ENCODE results near the gene CHST3.

Gene CHST3

DNA sequence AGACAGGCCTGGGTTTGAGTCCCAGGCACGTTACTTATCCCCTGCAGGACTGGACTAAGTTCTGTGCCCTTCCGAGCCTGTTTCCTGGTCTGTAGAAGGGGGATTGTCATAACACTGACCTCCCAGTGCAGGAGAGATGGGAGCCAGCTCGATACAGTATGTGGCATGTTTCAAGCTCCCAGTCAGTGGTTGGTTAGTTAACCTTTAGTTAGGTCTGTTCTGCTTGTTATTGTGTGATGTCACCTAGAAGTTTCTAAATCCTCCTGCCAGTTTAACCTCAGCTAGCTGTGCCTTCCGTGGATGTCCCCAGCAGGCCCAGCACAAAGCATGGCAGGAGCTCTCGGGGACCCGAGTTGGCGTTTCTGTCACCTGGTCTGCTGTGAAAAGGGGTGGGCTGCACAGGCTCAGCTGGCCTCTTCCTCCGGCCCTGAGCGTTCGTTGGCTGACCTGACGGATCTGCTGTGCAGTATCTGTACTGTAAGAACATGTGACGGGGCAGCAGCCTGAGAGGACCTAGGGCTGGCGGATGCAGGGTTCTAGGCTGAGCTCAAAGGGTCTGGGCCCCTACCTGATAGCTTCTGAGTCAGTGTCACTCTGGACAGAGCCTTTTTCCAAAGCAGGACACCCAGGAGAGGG is 71.2 kb downstream of the CHST3 start:
- no peak for DNase-seq

DNA sequence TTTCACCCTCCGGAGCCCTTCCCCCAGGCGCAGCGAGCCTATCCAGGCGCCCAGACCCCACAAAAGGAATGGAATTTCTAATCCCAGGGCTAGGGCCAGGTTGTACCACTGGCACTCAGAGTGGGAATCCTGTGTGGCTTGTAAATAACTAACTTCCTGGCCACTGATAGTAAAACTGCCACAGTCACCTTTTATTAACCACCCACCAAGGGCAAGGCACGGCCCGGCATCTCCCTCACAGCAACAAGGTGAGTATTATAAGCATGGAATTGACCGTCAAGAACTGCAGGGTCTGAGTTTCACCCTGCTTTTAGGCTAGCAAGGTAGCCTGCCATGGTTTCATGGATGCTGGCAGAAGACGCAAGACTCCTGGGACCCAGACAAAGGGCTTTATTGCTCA is 73.1 kb downstream of the CHST3 start:
- no peak for DNase-seq

DNA sequence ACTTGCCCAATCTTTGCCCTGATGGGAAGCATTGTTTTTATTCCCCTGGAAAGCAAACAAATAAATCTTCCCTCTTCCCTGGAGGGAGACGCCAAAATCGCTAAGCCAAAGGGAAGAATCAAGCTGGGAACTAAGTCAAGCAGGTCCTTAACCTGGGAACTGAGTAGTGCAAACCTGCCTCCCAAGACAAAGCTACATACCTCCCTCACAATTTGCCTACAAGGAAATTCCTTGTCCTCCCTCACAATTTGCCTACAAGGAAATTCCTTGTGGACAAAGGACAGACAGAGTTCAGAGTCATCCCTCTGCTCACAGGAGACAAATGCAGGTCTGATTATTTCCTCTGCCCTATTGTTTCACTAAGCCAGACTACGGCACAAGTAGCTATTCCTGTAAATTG is 73.6 kb downstream of the CHST3 start:
- no peak for DNase-seq

DNA sequence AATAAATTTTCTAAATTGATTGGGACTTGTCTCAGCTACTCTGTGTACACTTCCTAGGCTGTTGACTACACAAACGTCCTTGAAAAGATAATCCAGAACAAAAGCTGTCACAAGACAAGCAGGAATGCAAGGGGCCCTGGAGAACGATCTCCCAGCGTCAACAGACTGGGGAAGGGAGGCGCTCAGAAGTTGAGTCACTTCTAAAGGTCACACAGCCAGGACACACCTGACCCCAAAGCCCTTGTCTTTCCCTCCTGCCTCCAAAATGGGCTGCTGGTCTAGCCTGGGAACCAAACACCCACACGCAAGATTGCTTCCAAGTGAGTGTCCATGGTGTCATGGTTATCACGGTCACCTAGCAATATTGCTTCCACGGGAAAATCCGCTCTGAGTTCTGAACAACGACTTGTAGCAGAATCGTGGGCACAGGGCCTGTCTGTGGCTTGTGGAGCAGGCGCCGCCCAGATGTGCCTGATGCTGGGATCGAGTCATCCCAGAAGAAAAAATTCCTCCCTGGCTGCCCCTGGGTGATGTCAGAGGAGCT is 74.3 kb downstream of the CHST3 start:
- peak; percentile 28 for DNase-seq

DNA sequence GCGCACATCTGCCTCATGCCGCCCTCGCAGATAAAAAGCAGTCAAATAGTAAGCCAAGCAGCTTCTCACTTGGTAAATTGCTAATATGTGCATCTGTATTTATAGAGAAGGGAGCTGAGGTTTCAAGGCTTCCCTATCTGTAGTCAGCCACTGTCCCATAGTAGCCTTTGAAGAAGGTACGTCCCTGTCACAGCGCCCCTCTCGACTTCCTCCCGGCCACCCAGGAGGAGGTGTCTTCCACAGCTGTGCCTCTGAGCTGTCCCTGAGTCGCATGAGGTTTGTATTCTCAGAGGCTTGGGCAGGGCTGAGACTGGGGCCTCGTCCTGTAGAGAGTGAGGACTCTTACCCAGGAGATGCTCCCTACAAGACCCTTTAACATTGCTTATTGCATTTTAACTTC is 75.2 kb downstream of the CHST3 start:
- no peak for DNase-seq

DNA sequence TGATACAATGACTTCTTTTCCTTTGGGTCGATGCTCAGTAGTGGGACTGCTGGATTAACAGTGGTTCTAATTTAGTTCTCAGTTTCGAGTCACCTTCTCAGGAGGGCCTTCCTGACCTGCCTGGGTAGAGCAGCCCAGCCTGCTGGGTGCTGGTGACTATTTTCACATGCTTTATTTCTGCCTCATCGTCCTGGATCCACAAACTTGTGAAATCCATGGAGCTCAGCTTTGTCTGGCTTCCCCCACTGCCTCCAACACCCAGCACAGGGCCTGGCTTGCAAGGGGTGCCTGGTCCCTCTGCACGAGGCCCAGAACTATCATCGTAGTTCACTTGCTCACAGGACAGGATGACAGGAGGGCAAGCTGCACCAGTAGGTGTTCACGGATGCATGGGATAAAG is 77.3 kb downstream of the CHST3 start:
- DNase-seq: no peak

DNA sequence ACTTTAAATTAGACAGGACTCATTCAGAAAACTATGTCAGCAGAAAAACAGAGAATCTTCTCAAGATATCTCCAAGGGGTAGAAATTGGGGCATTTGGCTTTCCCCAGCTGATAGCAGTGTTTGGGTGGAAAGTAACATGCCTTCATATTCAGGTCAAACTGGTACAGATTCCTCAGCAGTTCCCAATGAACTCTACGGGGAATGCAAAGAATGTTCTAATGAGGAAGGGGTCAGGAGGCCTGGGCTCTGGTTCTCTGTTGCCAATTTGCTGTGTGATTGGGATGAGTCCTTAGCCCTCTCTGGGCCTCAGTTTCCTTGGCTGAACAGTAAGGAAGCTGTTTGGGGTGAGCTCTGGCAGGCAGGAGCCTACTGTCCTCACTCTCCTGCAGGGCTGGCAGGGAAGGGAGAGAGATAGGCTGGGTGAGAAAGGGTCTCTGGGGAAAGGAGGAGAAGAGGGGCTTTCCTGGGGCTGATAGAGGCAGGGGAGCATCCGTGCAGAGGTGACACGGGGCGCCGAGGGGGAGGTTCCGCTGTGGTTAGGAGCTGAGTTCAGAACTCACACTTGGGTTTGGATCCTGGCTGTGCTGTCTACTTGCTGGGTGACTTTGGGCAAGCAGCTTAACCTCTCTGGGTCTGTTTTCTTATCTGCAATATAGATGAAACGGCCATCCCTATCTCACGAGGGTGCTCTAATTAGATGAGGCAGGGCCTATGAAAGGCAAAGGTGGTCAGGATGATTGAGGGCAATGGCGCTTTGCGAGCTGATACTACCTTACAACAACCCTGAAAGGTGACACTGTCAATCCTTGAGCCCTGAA is 79.0 kb downstream of the CHST3 start:
- DNase-seq: no peak

DNA sequence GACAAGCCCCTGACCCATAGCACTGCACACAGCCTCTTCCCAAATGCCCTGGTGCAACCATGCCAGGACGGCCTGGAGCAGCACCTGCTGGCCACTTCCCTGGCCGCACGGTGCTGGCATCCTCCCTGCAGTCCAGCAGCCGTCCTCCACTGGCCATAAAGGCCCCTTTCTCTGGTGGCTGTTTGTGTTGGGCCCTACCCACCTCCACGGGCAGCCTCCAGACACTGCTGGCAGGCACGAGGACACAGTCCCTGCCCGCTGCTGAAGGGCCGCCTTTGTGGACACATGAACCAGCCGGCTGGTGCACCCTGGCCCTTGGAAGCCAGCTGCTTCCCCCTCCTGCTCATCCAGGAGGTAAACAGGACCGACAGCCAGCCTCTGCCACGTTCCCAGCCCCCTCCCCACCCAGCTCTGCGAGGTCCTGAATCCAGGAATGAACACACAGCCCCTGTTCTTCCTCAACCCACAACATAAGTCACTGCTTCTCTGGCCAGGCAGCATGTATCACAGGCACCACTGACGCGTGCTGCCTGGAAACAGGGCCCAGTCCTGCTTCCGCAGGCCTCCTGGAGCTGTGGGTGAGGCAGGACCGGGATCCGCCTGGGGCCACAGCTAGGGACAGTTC is 80.3 kb downstream of the CHST3 start:
- DNase-seq: no peak

DNA sequence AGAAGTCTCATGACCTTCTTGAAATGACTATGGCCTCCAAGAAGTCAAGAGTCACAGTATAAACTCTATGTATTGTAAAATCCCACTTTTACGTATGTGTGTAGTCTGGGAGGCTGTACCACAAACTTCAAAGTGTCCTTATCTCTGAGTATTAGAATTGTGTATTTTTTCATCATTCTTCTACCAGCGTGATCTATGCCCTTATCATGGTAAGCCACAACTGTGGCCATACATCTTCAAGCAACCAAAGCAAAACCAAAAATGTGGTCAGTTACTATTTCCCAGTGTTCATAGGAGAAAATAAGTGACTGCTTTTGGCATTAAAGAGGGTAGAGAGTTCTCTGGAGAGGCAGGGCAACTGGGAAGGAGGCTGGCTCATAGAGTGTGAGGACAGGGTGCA is 81.4 kb downstream of the CHST3 start:
- no peak for DNase-seq

DNA sequence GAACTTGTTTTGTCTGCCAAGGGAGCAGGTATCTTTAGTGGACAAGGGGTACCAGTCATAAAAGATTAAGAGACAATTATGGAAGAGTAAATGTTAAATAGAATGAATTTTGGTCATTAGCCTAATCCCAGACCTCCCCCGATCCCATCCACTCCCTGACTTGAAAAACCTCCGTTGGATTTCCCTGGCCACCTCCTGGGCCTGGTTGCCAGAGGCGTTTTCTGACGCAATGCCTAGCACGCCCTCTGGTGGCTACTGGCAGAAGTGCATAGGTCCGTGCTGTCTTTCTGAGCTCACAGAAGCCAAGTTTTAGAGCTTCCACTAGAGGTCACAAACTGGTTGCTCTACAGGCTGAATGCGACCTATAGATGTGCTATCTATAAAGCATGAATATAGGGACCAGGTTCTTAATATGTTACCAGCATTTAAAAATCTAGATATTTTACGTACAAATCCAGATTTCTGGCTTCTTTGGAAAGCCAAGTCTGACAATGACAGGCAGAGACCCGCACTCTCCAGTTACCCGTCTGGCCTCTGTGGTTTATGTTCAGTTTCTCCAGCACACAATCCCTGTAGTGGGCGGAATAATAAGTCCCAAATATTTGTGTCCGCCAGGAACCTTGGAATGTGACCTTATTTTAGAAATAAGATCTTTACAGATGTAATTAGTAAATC is 84.4 kb downstream of the CHST3 start:
- peak; percentile 90 for DNase-seq

DNA sequence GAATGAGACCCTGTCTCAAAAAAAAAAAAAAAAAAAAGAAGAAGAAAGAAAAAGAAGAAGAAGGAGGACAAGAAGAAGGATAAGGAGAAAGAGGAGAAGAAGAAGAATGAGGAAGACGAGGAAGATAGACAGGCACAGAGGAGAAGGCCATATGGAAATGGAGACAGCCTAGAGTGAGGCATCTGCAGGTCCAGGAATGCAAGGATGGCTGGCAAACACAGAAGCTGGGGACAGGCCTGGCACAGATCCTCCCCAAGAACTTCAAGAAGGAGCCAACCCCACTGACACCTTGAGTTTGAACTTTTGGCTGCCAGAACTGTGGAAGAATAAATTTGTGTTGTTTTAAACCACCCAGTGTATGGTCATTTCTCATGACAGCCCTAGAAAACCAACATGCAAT is 85.3 kb downstream of the CHST3 start:
- no peak for DNase-seq

DNA sequence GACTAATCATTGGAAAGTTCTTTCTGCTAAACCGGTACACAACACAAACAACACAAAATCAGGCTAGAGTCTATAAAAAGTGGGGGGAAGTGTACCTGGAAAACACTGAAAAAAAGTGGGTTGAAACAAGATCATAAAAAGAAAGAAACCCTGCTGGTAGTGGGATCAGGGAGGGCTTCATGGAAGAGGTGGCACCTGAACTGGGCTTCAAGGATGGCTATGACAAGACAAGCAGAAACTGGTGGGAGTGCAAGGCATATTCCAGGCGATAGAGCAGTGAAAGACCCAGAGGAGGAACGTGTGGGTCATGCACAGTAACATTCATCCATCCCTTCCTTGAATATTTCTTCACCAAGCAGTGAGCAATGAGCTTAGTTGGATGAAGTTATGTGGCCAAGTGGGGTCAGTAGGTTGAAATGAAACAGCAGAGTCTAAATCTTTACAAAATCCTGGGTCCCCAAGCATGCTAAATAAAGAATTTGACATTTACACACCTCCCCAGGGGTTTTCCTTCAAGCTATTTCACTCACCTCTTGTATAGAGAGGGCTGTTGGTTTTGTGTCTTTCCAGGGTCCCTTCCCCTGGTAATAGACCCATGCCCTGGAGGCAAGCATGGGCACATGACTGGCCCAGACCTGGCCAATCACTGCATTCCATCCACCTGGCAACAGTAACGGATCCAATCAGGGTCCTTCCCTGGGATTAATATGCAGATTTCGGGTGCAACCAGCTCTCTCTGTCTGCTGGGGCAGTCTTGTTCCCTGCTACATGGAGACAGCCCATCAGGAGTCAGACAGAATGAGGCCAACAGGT is 86.0 kb downstream of the CHST3 start:
- no peak for DNase-seq

DNA sequence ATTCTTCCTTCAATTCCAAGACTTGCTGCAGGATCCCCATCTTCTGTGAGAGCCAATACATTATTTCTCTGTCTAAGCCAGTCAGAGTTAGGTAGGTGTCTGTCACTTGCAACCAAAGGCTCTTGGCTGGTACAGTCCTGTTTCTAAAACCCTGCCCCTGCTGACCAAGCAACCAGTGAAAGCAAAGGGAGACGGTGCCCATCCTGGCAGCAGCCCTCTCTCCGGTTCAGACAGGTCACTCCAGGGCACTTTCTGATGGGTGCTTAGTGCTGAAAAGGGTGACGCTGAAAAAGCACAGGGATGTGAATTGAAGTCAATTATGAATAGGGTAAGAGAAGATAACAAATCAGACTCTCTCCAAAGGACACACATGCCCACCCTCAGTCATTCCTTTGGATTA is 86.7 kb downstream of the CHST3 start:
- no peak for DNase-seq

DNA sequence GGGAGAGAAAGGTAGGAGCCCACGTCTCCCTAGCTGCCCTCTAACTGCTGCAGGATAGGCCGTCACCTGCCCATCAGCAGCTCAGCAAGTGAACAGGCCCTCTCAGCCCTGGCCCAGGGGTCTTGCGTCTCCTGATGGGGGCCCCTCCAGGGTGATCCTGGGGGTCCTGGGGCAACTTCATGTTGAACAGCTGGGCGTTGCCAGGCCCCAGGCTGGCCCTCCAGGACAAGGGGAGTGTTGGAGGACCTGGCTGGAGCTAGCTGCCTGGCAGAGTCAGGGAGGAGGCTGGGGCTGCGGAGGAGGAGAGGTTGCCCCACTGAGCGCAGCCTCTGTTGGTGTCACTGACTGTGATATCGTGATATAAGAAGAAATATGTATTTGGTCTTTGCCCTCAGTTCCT is 89.5 kb downstream of the CHST3 start:
- DNase-seq: no peak

DNA sequence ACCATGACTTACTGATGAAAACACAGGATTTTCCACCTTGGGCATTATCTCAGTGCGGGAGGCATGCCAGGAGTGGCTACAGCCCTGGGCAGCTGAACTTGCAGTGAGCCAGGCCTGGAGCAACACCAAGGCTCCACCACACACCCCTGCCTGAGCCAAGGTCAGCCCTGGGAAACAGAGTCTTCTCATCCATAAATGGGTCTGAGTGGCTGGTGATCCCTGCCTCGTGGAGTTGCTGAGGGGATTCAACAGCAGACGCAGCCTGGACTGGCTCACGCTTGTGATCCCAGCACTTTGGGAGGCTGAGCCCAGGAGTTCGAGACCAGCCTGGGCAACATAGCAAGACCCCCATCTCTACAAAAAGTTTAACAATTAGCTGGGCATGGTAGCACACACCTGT is 91.9 kb downstream of the CHST3 start:
- DNase-seq: no peak

DNA sequence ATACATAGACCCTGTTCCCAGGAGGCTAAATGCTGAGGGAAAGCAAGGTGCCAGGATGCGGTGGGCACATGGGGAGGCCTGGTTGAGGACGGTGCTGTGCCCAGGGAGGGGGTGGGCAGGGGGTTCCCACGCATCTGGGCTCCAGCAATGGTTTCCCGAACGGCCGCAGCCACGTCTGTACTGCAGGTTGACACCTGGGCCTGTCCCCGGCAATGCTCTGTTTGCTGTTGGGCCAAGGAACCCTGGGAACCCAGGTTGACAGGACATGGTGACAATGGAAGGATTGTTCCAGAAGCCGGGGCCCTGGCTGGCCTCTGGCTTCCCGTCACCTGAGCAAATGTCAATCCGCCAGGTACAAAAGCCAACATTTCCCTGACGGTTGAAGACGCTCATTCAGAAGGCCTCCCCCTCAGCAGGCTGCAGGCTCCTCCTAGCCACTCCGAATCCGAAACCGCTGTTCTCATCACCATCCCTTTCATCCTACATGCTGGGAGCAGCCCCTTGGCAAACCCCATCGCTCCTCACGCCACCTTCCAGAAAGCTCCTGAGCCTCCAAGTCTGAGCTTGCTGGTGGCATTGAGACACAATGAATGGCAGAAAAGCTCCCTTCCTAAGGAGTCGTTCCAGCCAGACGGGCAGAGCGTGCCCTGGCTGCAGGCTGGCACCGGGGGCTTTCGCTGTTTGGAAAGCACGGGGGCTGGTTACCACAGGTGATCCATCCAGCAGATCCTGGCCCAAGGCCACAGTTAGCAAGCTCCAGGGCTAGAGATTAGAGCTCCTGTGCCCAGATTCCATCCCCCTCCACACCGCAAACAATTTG is 92.9 kb downstream of the CHST3 start:
- no peak for DNase-seq

DNA sequence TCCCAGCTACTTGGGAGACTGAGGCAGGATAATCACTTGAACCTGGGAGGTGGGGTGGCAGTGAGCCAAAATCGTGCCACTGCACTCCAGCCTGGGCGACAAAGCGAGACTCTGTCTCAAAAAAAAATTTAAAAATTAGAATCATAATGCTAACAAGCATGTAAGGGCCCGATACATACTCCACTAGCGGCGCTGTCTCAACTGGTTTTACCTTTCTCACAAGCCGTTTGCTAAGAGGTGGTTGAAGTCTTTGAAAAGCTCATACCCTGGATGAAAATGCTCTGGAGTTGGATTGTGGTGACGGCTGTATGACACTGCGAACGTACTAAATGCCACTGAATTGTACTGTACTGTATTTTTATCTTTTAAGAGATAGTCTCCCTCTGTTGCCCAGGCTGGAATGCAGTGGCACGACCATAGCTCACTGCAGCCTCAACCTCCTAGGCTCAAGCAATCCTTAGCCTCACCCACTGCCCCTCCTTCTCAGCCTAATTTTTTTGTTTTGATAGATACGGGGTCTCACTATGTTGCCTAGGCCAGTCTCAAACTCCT is 94.2 kb downstream of the CHST3 start:
- no peak for DNase-seq

DNA sequence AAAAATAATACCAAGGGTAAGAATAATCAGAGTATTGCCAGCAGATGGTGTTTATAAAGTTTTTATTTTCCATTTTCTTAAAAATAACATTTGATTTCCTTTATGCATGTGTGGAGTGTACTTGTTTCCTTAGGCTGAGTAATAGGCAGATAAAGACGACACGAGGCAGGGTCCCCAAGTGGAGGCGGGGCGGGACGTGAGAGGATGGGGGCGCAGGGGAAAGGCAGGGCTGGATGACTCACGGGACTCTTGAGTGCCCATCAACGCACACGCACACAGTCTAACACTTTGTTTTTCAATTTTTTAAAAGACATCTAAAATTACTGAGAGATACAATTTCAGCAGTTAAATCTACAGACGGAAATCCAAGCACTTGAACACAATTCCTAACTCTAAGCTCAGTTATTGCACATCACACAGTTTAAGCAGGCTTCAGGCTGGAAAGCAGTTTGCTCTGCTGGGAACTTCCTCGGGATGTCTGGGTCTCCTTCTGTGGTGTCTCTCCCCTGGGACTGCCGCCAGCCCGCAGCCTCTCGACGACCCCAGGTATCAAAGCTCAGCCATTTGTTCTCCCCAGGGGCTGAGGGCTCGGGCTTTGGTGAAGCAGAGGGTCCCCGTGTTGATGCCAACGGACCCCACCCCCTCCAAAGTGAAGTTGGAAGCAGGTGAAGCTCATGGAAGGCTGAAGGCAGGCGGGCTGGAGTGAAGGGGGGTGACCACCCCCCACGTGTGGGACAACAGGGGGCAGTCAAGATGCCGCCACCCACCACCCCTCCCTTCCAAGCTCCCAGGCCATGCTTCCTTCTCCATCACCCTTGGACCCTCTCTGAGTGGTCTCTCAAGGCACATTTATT is 95.0 kb downstream of the CHST3 start:
- DNase-seq: no peak

DNA sequence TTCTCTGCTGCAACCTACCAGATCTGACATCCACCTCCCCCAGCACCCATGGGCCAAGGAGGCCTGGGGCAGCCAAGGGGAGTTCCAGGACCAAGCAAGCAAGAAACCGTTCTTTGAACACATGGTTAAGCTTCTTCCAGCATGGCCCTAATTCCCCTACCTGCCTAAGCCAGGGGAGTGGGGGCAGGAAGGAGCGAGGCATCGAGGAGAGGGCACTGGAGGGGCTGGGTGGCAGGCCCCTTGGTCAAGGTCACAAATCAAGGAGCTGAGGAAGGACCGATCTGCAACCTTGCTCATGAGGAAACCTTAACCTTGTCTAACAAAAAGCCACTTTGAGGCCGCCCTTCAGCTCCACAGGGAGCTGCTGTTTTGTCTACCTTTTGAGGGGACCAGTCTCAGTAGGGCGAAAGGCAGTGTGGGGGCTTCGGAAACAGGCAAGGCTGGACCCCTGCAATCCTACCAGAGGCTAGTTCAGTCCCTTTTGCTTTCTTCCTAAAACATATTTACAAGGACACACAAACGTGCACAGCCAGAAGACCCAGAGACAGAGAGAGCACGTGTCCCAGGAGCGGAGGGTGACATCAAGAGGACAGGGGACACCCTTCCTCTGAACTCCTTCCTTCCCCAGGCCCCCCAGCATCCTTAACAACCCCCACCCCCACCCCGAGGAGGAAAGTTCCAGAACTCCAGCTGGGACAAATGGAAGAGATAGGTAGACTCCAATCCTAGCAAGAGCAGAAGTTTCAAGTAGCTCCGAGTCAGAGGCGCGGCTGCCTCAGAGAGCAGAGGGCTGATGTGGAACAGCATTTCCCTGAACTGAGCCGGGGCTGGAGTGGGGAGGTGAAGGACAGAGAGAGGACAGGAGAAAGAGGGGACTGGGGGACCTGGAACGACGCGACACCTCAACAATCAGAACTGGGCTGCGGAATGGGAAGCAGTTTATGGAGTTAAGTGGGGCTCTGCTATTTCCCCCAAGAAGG is 95.9 kb downstream of the CHST3 start:
- DNase-seq: no peak

All from fibroblast of skin of right quadriceps (primary cell).